Measurements from ENCODE around the gene PLA2G4B.

GRCh38 chr15:41890050-41890690 is 51.5 kb downstream of the PLA2G4B start:
- no peak for TF ChIP-seq CTCF (IDR thresholded peaks at IDR 0.05; ENCODE audit: insufficient read depth, low read depth, low read length)
- no peak for TF ChIP-seq EZH2 (IDR thresholded peaks at IDR 0.05; ENCODE audit: insufficient read depth, low read length)

Measured in astrocyte (in vitro differentiated cells and primary cell).